Rectal smooth muscle tissue (tissue), 1 donor: ENCODE measurements around the gene ERLIN1.
"Not testable (repeated sequence)": the region's sequence is repeated elsewhere in the genome, so short reads cannot be mapped to it uniquely, and the experiment has no call there.

Source experiments
- H3K27ac ChIP-seq: one replicate; pipeline ENCODE4 v1.7.0; 2013; ENCODE audit warnings: low read depth, low read length, inconsistent platforms
- H3K27me3 ChIP-seq: one replicate; pipeline ENCODE4 v1.7.0; 2013; ENCODE audit warnings: low read length; ENCODE audit not compliant: control insufficient read depth, insufficient read depth
- H3K36me3 ChIP-seq: one replicate; pipeline ENCODE4 v1.7.0; 2013; ENCODE audit warnings: low read length; ENCODE audit not compliant: control insufficient read depth, insufficient read depth
- H3K4me1 ChIP-seq: one replicate; pipeline ENCODE4 v1.7.0; 2013; ENCODE audit warnings: low read length; ENCODE audit not compliant: control insufficient read depth, insufficient read depth
- H3K4me3 ChIP-seq: one replicate; pipeline ENCODE4 v1.7.0; 2013; ENCODE audit warnings: low read length
- H3K9ac ChIP-seq: one replicate; pipeline ENCODE4 v1.7.0; 2013; ENCODE audit warnings: low read length

Gene ERLIN1

DNA sequence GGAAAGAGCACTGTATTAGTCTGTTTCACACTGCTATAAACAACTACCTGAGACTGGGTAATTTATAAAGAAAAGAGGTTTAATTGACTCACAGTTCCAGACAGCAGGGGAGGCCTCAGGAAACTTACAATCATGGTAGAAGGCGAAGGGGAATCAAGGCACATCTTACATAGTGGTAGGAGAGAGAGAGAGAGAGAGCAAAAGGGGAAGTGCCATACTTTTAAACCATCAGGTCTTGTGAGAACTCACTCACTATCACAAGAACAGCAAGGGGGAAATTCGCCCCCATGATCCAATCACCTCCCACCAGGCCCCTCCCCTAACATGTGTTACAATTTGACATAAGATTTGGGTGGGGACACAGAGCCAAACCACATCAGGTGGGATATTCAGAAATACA is 60.5 kb downstream of the ERLIN1 start:
- not testable (repeated sequence) for H3K4me3 ChIP-seq, H3K9ac ChIP-seq

GRCh38 chr10:100124097-100124496 is 61.7 kb downstream of the ERLIN1 start:
- Histone ChIP-seq H3K4me3 (no peak overlapping the region), H3K27me3 (no peaks in the 10 kb centered on the region), H3K36me3 (no peaks in the 10 kb centered on the region), H3K9ac (no peak overlapping the region), H3K27ac (no peak overlapping the region), H3K4me1 (no peaks in the 10 kb centered on the region)

More for the DNA sequence above, 60.5 kb downstream of the ERLIN1 start:
- not testable (repeated sequence) for H3K4me1 ChIP-seq, H3K27me3 ChIP-seq, H3K27ac ChIP-seq, H3K36me3 ChIP-seq

DNA sequence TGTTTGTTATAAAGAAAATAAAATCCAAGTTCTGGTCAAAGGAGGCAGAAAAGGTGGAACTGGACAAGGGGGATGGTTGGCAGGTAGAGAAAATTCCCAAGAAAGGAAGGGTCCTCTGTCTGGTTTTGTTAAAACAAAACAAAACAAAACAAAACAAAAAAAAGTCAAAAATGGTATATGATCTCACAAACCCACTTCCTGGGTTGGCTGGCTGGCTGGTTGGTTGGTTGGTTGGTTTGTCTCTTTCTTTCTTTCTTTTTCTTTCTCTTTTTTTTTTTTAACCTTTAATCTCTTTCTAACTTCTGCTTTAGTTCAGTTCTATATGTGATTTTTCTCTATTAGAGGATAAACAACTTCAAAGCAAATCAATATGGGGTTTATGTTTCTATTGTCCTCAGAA is 63.0 kb downstream of the ERLIN1 start:
- Histone ChIP-seq H3K27ac (no peak overlapping the region), H3K4me3 (no peak overlapping the region), H3K4me1 (no peaks in the 10 kb centered on the region), H3K27me3 (no peaks in the 10 kb centered on the region), H3K9ac (no peak overlapping the region), H3K36me3 (no peaks in the 10 kb centered on the region)

DNA sequence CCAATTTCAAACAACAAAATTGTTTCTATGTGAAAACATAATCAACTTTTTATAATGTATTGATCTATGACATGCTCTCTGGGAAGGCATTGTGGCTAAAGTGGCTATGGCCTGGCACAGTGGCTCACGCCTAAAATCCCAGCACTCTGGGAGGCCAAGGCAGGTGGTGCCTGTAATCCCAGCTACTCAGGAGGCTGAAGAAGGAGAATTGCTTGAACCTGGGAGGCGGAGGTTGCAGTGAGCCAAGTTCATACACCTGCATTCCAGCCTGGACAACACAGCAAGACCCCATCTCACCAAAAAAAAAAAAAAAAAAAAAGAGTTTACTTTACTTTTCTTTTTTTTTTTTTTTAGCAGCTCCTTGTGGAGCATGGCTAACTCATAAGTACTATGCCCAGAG is 65.3 kb downstream of the ERLIN1 start:
- H3K27ac ChIP-seq: no peak overlapping the region
- H3K27me3 ChIP-seq: no peaks in the 10 kb centered on the region
- no peaks in the 10 kb centered on the region for H3K36me3 ChIP-seq
- no peak overlapping the region for H3K9ac ChIP-seq
- no peak overlapping the region for H3K4me3 ChIP-seq
- H3K4me1 ChIP-seq: no peaks in the 10 kb centered on the region

DNA sequence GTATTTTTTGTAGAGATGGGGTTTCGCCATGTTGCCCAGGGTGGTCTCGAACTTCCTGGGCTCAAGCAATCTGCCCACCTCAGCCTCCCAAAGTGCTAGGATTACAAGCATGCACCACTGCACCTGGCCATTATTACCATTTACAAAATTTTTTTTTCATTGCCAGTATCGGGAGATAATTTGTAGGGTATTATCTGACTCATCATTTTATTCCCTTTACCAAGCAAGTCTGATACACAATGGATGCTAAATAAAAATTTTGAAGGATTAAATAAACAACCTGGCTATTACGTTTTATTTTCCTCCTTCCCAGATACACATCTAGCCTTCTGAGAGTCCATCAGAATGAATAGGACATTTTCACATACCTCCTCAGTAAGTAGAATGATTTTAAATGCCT is 66.1 kb downstream of the ERLIN1 start:
- H3K36me3 ChIP-seq: no peaks in the 10 kb centered on the region
- no peaks in the 10 kb centered on the region for H3K4me1 ChIP-seq
- no peak overlapping the region for H3K9ac ChIP-seq
- H3K4me3 ChIP-seq: no peak overlapping the region
- no peaks in the 10 kb centered on the region for H3K27me3 ChIP-seq
- no peak overlapping the region for H3K27ac ChIP-seq

- H3K4me1 ChIP-seq: no peaks in the 10 kb centered on the region
- no peaks in the 10 kb centered on the region for H3K36me3 ChIP-seq
- H3K27ac ChIP-seq: no peak overlapping the region
- H3K27me3 ChIP-seq: peaks cover 2% of the 10 kb centered on the region
- H3K4me3 ChIP-seq: no peak overlapping the region
- H3K9ac ChIP-seq: no peak overlapping the region
Observed at GRCh38 chr10:100114976-100115770, 70.7 kb downstream of the ERLIN1 start.

GRCh38 chr10:100114460-100114859 is 71.4 kb downstream of the ERLIN1 start:
- H3K36me3 ChIP-seq: no peaks in the 10 kb centered on the region
- no peaks in the 10 kb centered on the region for H3K4me1 ChIP-seq

GRCh38 chr10:100109670-100110069 is 76.2 kb downstream of the ERLIN1 start:
- Histone ChIP-seq H3K4me3 (no peak overlapping the region), H3K27ac (no peak overlapping the region), H3K27me3 (peaks cover 2% of the 10 kb centered on the region), H3K36me3 (no peaks in the 10 kb centered on the region), H3K4me1 (no peaks in the 10 kb centered on the region), H3K9ac (no peak overlapping the region)

More at GRCh38 chr10:100114460-100114859, 71.4 kb downstream of the ERLIN1 start:
- Histone ChIP-seq H3K27ac (no peak overlapping the region), H3K9ac (no peak overlapping the region), H3K4me3 (no peak overlapping the region), H3K27me3 (peaks cover 2% of the 10 kb centered on the region)

- no peak overlapping the region for H3K9ac ChIP-seq
- H3K4me3 ChIP-seq: no peak overlapping the region
- no peak overlapping the region for H3K27ac ChIP-seq
- H3K27me3 ChIP-seq: no peaks in the 10 kb centered on the region
- H3K4me1 ChIP-seq: no peaks in the 10 kb centered on the region
- H3K36me3 ChIP-seq: no peaks in the 10 kb centered on the region
Observed at GRCh38 chr10:100106865-100107264, 79.0 kb downstream of the ERLIN1 start.

DNA sequence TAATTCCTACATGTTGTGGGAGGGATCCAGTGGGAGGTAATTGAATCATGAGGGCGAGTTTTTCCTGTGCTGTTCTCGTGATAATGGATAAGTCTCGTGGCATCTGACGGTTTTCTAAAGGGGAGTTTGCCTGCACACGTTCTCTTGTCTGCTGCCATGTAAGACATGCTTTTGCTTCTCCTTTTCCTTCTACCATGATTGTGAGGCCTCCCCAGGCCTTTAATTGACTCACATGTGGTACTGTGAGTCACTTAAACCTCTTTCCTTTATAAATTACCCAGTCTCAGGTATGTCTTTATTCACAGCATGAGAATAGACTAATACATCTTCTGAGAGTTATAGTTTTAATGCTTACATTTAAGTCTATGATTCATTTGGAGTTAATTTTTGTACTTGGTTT is 81.5 kb downstream of the ERLIN1 start:
- Histone ChIP-seq H3K4me3 (no peak overlapping the region), H3K27me3 (no peaks in the 10 kb centered on the region), H3K36me3 (no peaks in the 10 kb centered on the region), H3K27ac (no peak overlapping the region), H3K4me1 (no peaks in the 10 kb centered on the region), H3K9ac (no peak overlapping the region)

- H3K4me3 ChIP-seq: no peak overlapping the region
- H3K27me3 ChIP-seq: no peaks in the 10 kb centered on the region
- H3K9ac ChIP-seq: no peak overlapping the region
- no peak overlapping the region for H3K27ac ChIP-seq
- no peaks in the 10 kb centered on the region for H3K36me3 ChIP-seq
- H3K4me1 ChIP-seq: no peaks in the 10 kb centered on the region
Observed at GRCh38 chr10:100103581-100103980, 82.2 kb downstream of the ERLIN1 start.

DNA sequence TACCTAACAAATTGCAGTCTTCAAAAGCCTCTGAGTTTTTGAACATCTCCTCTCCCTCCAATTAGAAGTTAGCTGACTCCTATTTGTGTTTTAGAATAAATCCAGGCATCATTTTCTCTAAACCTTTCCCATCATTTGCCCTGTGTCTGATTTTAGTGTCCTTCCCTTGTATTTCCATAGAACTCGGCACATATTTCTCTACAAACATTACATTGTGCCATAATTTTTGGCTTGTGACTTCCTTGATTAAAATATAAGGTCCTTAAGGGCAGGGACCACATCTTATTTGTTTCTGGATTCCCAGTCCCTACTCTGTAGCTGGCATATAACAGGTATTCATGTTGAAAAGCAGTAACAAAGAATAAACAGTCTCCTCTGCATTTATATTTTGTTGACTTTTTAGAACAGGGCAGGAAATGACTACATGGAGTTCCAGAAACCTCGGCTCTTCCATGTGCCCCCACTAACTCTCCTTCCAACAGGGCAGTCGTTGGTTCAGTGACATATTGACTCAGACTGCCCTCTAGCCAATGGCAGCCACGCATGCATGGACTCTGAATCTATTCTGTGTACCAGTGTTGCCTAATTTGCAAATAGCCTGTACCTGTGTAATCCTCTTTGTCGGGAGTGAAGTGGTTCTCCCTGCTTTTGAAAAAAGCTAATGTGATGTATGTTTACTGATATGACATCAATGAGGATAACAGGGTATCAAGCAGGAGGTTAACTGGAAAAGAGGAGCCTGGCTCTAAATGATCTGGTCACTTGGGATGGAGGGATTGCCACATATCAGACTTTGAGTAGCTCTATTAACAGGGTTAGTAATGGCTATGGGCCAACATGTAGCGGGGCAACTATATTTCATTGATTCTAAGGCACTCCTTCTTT is 84.4 kb downstream of the ERLIN1 start:
- no peaks in the 10 kb centered on the region for H3K4me1 ChIP-seq
- no peak overlapping the region for H3K9ac ChIP-seq
- no peak overlapping the region for H3K4me3 ChIP-seq
- no peaks in the 10 kb centered on the region for H3K27me3 ChIP-seq
- H3K27ac ChIP-seq: no peak overlapping the region
- H3K36me3 ChIP-seq: no peaks in the 10 kb centered on the region
